Measurements from ENCODE around the gene RDH5.

The RDH5 gene

GRCh38 chr12:55696796-55697462, 23.3 kb upstream of the RDH5 start:
- no peak for DNase-seq

GRCh38 chr12:55697686-55698085, 22.5 kb upstream of the RDH5 start:
- no peak for DNase-seq

- DNase-seq = no peak
Measured at GRCh38 chr12:55698241-55698955, 21.8 kb upstream of the RDH5 start.

- no peak for DNase-seq
Measured at GRCh38 chr12:55698965-55699364, 21.2 kb upstream of the RDH5 start.

GRCh38 chr12:55699471-55700055, 20.6 kb upstream of the RDH5 start:
- no peak for DNase-seq

GRCh38 chr12:55700255-55701018, 19.8 kb upstream of the RDH5 start:
- no peak for DNase-seq

- DNase-seq = no peak
Measured at GRCh38 chr12:55702861-55703260, 17.3 kb upstream of the RDH5 start.

GRCh38 chr12:55703288-55703687, 16.9 kb upstream of the RDH5 start:
- no peak for DNase-seq

- no peak for DNase-seq
Measured at GRCh38 chr12:55703901-55704761, 16.1 kb upstream of the RDH5 start.

GRCh38 chr12:55704824-55705718, 15.1 kb upstream of the RDH5 start:
- no peak for DNase-seq

- DNase-seq = no peak
Measured at GRCh38 chr12:55705782-55706402, 14.3 kb upstream of the RDH5 start.

GRCh38 chr12:55706568-55707218, 13.5 kb upstream of the RDH5 start:
- DNase-seq = no peak

GRCh38 chr12:55707219-55707671, 12.9 kb upstream of the RDH5 start:
- no peak for DNase-seq

GRCh38 chr12:55707841-55708694, 12.1 kb upstream of the RDH5 start, which contains the start of gene ITGA7:
ITGA7 (minus strand) TSS chr12:55707904; CDS start chr12:55707682, 222 bp downstream.
- peak; percentile 83 for DNase-seq

GRCh38 chr12:55708695-55709233, 11.4 kb upstream of the RDH5 start:
- DNase-seq = no peak

GRCh38 chr12:55711786-55712553, 8.2 kb upstream of the RDH5 start:
- DNase-seq = no peak

- DNase-seq = no peak
Measured at GRCh38 chr12:55712700-55713415, 7.3 kb upstream of the RDH5 start.

All from activated CD8-positive, alpha-beta memory T cell treated with anti-CD3 and anti-CD28 coated beads for 24 hours (primary cell).